ENCODE results near the gene RGS16. TPM values are rescaled to one million over a fixed set of nuclear protein-coding genes. Genes with fewer than 3 reads are reported as not detected.
A peak's percentile ranks its signal among the peaks of the same experiment; 100 is the strongest.

The RGS16 gene
- polyA plus RNA-seq, 3 donors from 2014 or later: 0.21 to 0.50 (median 0.48) TPM

DNA sequence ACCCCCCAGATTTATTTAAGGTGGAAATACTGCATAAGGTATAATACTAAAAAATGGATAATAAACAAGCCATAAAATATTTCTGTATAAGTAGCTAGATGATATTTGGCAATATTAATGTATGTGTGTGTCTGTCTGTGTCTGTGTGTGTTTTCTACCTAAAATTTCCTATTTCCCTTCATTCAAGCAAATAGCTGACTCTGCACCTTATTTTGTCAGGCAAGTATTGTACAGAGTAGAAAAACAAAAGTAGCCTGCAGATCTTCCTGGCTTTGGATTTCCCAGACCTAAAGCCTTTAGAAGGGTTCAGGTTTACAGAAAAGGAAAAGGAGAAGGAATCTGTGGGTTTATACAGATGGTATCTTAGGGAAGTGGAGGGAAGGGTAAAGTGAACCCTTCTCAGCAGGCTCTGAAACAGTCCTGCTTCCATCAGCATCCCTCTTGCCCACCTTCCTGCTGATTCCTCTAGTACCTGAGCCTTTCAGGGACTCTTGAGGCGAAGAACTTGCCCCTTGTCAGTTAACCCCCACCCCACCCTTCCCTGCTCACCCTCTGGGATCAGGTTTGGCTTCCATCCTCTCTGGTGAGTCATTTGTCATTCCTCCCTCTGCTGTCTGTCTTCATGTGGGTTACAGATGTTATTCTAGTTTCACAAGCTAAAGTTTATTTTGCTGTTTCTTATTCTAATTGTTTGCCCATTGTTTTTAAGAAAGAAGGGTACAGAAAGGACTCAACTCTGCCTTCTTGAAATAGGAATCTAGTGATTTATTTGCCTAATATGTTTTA is 21.7 kb upstream of the RGS16 start:
- Mint-ChIP-seq H3K27ac (peak overlapping the region in 1 of 6 donors; percentile 53), H3K4me3 (no peak overlapping the region)

DNA sequence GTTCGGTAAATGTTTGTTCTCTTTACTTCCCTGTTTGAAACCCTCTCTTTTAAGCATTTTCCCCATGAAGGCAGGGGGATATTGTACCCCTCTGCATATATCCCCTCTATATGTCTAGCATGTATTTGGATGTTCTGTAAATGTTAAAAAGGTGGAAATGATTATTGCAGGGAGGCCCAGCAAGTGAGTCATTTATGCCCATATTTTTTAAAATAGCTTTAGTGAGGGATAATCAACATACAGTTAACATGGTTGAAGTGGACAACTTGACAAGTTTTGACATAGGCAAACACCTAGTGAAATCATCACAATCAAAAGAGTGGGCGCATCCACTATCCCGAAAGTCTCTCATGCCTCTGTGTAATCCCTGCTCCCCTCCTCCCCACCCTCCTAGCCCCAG is 20.8 kb upstream of the RGS16 start:
- Mint-ChIP-seq H3K4me1 (peaks cover 11 to 13% of the 10 kb centered on the region in 2 donors), H3K9me3 (peaks cover 0 to 10% (median 8%) of the 10 kb centered on the region in 6 donors), H3K4me3 (no peak overlapping the region), H3K27ac (no peak overlapping the region), H3K27me3 (ENCODE audit: low read depth in 3 of 3) (peaks cover 13 to 28% (median 21%) of the 10 kb centered on the region in 3 donors), H3K36me3 (peaks cover 0 to 3% (median 3%) of the 10 kb centered on the region in 3 donors)
- no peak for DNase-seq

More for the DNA sequence above, 21.7 kb upstream of the RGS16 start:
- peaks cover 0 to 4% (median 4%) of the 10 kb centered on the region in 6 donors for H3K9me3 Mint-ChIP-seq
- peaks cover 0 to 3% (median 0%) of the 10 kb centered on the region in 3 donors for H3K36me3 Mint-ChIP-seq
- DNase-seq: no peak
- peaks cover 20 to 22% of the 10 kb centered on the region in 2 donors for H3K4me1 Mint-ChIP-seq
- H3K27me3 Mint-ChIP-seq (ENCODE audit: low read depth in 3 of 3): peaks cover 12 to 23% (median 16%) of the 10 kb centered on the region in 3 donors

DNA sequence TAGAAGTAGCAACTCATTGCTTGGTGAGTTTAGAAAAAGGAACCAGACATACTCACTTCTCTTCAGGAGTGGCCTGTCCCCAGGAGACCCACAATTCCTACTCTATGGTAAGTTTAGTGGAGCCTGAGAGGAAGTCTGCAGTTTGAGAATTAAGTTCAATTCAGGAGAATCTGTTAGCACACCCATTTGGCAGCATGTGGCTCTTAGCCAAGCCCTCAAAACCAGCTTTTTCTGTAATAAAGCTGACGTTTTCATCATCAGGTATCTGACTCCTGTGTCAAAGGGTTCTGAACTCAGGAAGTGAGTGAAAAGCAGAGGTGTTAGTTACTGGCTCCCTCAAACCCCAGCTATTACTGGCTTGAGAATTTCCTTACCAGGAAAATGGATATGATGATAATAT is 20.4 kb upstream of the RGS16 start:
- no peak overlapping the region for H3K27ac Mint-ChIP-seq
- no peak overlapping the region for H3K4me3 Mint-ChIP-seq
- peaks cover 9 to 25% (median 20%) of the 10 kb centered on the region in 3 donors for H3K27me3 Mint-ChIP-seq (ENCODE audit: low read depth in 3 of 3)
- H3K4me1 Mint-ChIP-seq: peaks cover 7 to 8% of the 10 kb centered on the region in 2 donors
- H3K36me3 Mint-ChIP-seq: peaks cover 0 to 3% (median 3%) of the 10 kb centered on the region in 3 donors
- H3K9me3 Mint-ChIP-seq: peaks cover 0 to 10% (median 8%) of the 10 kb centered on the region in 6 donors
- no peak for DNase-seq

DNA sequence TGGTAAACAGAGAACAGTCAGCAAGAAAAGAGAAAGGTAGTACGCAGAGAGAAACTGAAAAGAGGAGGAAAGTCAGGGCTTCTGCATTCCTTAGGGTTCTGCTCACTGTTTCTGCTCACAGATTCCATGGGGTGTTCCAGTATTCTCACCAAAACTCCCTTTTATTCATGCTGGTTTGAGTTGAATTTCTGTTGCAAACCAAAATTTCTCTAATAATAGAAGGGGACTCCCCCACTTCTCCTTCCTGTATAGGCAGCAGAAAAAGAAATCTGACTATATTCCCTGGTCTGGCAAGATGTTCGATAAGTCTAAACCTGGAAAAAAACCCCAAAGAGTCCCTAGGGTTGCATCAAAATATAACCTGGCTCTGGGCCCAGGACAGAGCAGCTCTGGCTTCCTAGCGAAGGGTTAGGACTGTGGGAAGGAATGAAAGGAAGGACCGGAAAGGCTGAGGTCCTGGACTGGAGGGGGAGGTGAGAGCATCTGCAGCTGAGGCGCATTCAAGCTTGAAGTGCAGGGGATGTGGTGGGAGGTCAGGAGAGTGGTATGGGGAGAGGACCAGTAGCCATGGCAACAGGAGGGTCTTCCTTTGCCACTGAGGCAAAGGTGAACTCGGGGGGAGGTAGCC is 18.8 kb upstream of the RGS16 start:
- Mint-ChIP-seq H3K9me3 (peaks cover 0 to 10% (median 8%) of the 10 kb centered on the region in 6 donors), H3K4me3 (no peak overlapping the region), H3K27me3 (ENCODE audit: low read depth in 3 of 3) (peaks cover 4 to 28% (median 15%) of the 10 kb centered on the region in 3 donors), H3K27ac (peak overlapping the region in 2 of 6 donors; percentile 13 to 21), H3K36me3 (peaks cover 0 to 7% (median 3%) of the 10 kb centered on the region in 3 donors), H3K4me1 (no peaks in the 10 kb centered on the region)
- DNase-seq: no peak

DNA sequence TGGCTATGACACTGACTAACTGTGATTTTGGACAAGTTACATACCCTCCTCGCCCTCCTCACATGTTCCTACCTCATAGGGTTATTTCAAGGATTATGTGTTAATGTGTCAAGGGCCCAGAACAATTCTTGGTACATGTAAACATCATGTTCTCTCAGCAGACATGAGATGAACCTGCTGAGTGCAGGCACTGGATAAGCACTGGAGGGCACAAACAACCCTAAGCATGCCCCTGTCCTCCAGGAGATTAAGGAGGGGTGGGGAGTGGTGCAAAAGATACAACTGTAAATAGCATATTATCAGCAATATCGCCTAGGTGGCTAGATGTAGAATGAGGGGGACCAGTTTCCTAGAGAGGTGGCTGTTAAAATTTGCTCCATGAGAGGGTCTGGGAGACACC is 17.7 kb upstream of the RGS16 start:
- DNase-seq: no peak
- Mint-ChIP-seq H3K4me3 (no peak overlapping the region), H3K27me3 (ENCODE audit: low read depth in 3 of 3) (peaks cover 9 to 26% (median 19%) of the 10 kb centered on the region in 3 donors), H3K9me3 (peaks cover 0 to 10% (median 8%) of the 10 kb centered on the region in 6 donors), H3K36me3 (peaks cover 0 to 7% (median 3%) of the 10 kb centered on the region in 3 donors), H3K27ac (no peak overlapping the region), H3K4me1 (peaks cover 3 to 7% of the 10 kb centered on the region in 2 donors)

DNA sequence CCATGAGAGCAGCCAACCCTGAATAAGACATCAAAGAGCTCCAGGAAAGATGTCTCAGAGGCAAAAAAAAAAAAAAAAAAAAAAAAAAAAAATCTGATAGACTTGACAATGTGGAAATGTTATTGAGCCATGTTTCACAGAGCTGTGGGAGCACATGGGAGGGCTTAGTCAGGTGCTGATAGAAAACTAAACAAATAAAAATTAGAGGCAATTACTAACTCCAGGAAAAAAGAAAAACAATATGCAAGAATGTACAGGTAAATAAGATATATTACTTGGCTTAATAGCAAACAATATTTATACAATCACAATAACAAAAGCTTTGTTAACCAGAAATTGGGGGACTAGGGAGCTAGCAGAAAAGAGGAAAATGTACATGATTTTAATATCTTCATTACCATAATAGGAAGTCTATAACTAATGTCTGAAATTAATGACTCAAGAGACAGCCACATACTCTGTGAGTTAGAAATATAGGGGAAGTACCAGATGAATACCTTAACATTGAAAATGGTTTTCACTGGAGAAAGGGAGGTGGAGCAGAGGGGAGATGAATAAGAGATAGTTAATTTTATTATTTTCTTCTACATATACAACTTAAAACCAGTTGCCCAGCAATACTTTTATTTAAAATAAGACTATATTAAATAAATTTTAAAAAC is 16.9 kb upstream of the RGS16 start:
- peaks cover 0 to 7% (median 3%) of the 10 kb centered on the region in 3 donors for H3K36me3 Mint-ChIP-seq
- H3K4me1 Mint-ChIP-seq: peaks cover 12 to 16% of the 10 kb centered on the region in 2 donors
- peaks cover 16 to 31% (median 23%) of the 10 kb centered on the region in 3 donors for H3K27me3 Mint-ChIP-seq (ENCODE audit: low read depth in 3 of 3)
- H3K27ac Mint-ChIP-seq: no peak overlapping the region
- peaks cover 0 to 10% (median 8%) of the 10 kb centered on the region in 6 donors for H3K9me3 Mint-ChIP-seq
- no peak overlapping the region for H3K4me3 Mint-ChIP-seq
- DNase-seq: no peak

DNA sequence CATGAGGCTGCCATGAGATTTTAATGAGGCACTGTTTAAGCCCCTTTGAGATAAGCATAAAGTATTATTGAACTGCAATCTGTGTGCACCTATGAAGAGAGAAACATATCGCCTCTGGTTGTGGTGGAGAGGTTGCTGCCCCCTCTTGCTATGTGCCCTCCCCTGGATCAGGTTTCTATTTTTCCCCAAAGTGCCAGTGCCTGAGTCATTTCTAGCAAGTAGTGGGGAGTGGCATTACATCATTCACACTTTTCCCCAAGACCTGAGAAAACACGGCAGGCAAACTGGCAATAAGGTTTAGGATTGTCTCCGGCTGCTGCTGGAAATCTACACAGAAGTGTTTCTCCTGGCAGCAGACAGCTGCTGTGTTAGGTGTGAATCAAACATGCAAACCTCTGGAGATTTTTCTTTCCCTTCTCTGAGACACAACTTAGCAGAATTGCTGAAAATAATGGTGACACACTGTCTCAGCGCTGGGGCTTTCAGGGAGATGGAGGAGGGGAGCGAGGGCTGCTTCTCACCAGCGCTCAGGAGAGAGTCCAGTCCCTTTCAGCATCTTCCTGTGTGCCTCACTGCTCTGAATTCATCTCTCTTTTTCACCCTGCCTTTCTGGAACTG is 13.7 kb upstream of the RGS16 start:
- Mint-ChIP-seq H3K4me3 (no peak overlapping the region), H3K9me3 (peaks cover 0 to 10% (median 8%) of the 10 kb centered on the region in 6 donors), H3K4me1 (peaks cover 34 to 44% of the 10 kb centered on the region in 2 donors), H3K36me3 (peaks cover 0 to 7% (median 3%) of the 10 kb centered on the region in 3 donors), H3K27ac (peak overlapping the region in 5 of 6 donors; percentile 28 to 92 (median 63)), H3K27me3 (ENCODE audit: low read depth in 3 of 3) (peaks cover 41 to 53% (median 43%) of the 10 kb centered on the region in 3 donors)
- DNase-seq: no peak

DNA sequence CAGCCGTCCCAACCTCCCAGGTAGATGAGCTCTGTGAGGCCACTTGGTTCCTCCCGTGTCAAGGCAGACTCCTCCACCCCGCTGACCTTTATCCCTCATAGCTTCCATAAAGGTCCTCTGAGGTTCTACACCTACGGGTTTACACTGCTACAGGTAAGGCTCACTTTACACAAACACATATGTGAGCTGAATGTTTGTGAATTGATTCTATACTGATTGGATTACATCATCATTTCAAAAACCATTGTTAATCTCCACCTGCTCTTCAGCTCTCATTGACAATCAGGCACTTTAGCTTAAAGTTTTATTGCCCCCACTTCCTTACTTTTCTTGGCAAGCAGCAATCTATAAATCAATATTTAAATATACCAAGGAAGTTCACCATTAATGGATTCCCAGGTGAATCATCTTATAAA is 12.8 kb upstream of the RGS16 start:
- Mint-ChIP-seq H3K36me3 (peaks cover 0 to 8% (median 7%) of the 10 kb centered on the region in 3 donors), H3K4me3 (peak overlapping the region in 3 of 5 donors; percentile 2 to 81 (median 5)), H3K4me1 (peaks cover 34 to 44% of the 10 kb centered on the region in 2 donors), H3K27me3 (ENCODE audit: low read depth in 3 of 3) (peaks cover 41 to 57% (median 46%) of the 10 kb centered on the region in 3 donors), H3K27ac (peak overlapping the region in 5 of 6 donors; percentile 46 to 92 (median 76)), H3K9me3 (peaks cover 0 to 10% (median 8%) of the 10 kb centered on the region in 6 donors)
- DNase-seq: no peak

DNA sequence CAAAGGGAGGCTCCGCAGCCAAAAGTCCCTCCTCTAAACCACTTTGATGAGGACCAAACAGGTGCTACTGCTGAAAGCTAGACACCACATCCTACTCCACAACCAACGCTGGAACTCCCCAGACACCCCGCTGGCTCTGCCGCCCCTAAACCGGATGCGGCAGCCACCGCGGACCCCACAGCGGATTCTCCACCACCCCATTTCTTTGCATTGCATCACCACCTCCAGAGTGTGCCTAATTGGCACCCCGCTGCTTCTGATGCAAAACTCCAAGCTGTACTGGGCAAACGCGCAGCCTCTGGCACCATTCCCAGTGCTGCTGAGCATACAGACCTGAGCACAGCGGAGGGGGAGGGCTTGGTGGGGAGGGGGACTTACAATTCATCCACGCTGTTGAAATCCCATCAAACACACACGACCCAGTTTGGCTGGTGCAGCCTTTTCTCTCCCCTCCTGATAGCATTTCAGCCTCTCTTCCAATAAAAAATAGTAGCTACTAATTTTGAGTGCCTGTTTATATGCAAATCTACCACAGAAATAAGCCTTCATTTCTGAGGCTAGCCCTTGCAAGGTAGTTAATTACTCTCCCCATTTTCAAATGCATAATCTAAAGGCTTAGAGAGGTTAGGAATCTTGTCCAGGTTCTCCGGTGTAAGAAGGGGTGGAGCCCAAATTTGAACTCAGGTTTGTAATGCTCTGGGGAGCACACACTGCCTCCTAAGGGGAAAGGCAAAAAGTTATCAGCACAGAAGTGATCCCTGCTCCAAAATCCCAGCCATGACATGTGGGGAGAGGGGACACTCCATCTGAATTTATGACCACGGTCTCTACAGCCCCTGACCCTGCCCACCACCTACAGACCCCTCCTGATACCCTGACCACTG is 12.2 kb upstream of the RGS16 start:
- H3K36me3 Mint-ChIP-seq: peaks cover 0 to 8% (median 7%) of the 10 kb centered on the region in 3 donors
- peaks cover 41 to 57% (median 46%) of the 10 kb centered on the region in 3 donors for H3K27me3 Mint-ChIP-seq (ENCODE audit: low read depth in 3 of 3)
- peak; percentile 92 to 96 (median 93) for DNase-seq
- H3K9me3 Mint-ChIP-seq: peaks cover 0 to 10% (median 8%) of the 10 kb centered on the region in 6 donors
- H3K4me3 Mint-ChIP-seq: peak overlapping the region; percentile 79 to 88 (median 82)
- H3K27ac Mint-ChIP-seq: peak overlapping the region; percentile 81 to 97 (median 92)
- peaks cover 34 to 44% of the 10 kb centered on the region in 2 donors for H3K4me1 Mint-ChIP-seq

DNA sequence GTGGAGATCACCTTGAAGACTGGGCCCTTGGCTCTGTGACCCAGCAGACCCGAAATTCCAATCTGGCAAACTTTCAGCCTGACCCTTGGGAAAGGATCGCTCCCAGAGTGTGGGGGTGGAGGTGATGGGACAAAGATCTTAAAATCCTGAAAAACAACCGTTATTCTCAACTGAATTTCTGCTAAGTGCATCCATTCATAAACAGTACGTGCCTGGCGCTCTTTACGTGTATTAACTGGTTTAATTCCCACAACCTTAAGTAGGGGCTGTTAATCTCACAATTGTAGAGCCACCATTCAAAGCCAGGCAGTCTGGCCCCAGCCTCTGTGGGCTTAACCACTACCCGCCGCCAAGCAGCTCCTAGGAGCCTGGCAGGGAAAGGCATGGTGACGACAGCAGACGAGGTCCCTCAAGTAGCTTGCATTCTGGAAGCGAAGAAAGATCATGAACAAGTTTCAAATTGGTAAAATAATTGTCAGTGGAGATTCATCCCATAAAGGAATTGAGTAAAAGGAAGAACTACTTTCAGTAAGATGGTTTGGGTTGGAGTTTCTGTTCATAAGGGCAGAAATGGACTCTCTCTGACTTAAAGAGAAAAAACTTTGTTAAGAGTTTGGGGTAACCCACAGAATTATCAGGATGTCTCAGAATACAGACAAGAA is 11.4 kb upstream of the RGS16 start:
- DNase-seq: no peak
- Mint-ChIP-seq H3K27ac (peak overlapping the region; percentile 81 to 97 (median 92)), H3K27me3 (ENCODE audit: low read depth in 3 of 3) (peaks cover 39 to 51% (median 44%) of the 10 kb centered on the region in 3 donors), H3K4me1 (peaks cover 34 to 44% of the 10 kb centered on the region in 2 donors), H3K36me3 (peaks cover 0 to 5% (median 5%) of the 10 kb centered on the region in 3 donors), H3K9me3 (peaks cover 0 to 3% (median 2%) of the 10 kb centered on the region in 6 donors), H3K4me3 (peak overlapping the region; percentile 79 to 88 (median 82))

DNA sequence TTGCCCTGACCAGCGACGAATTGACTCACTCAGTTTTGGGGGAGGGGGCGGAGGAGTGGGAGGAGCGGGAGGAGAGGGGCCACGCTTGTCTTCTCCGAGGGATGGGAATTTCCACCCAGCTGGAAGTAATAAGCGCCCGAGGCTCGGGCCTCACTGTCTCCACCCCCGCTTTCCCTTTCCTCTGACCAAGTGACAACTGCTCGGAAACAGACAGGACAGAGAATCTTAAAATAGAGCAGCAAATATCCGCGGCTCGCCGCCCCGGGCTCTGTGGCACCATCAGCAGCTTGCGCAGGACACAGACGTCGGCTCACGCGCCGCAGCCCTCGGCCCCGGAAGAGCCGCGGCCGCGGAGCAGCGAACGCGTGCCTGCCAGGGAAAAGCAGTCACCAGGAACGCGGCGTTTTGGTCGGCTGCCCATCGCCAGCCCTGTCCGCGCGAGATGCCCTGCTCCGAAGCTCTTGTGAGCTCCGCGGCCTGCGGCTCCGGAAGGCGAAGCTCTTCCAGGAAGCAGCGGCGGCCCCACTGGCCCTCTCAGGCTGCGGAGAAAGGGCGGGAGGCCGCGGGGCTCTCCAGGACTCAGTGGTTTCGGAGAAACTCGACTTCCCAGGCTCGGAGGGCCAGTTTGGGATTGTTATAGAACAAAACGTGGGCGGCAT is 10.7 kb upstream of the RGS16 start:
- DNase-seq: peak; percentile 71 to 77 (median 73)
- Mint-ChIP-seq H3K27ac (peak overlapping the region in 5 of 6 donors; percentile 91 to 97 (median 92)), H3K27me3 (ENCODE audit: low read depth in 3 of 3) (peaks cover 39 to 53% (median 40%) of the 10 kb centered on the region in 3 donors), H3K9me3 (no peaks in the 10 kb centered on the region), H3K36me3 (peaks cover 0 to 5% (median 4%) of the 10 kb centered on the region in 3 donors), H3K4me1 (peaks cover 34 to 44% of the 10 kb centered on the region in 2 donors), H3K4me3 (peak overlapping the region; percentile 79 to 88 (median 82))

All from immature natural killer cell (primary cell).